ENCODE data around the gene VEPH1. TPM values are rescaled to one million over a fixed set of nuclear protein-coding genes. Genes with fewer than 3 reads are reported as not detected.
"Not testable (repeated sequence)": the region's sequence is repeated elsewhere in the genome, so short reads cannot be mapped to it uniquely, and the experiment has no call there.

Gene VEPH1
- total RNA-seq, 1 donor from 2014 or later = 0.16 TPM

- no peak overlapping the region for H3K27ac ChIP-seq (replicated peaks)
- TF ChIP-seq CTCF (IDR thresholded peaks at IDR 0.05; ENCODE audit: borderline replicate concordance) = no peak
- intact Hi-C loops (cut with micrococcal nuclease) = no loop called here
Measured at GRCh38 chr3:157327018-157327417, 176.2 kb downstream of the VEPH1 start.

GRCh38 chr3:157324869-157325268 is 178.3 kb downstream of the VEPH1 start:
- H3K27ac ChIP-seq (replicated peaks); H3K4me1 ChIP-seq; intact Hi-C loops (cut with micrococcal nuclease); H3K27me3 ChIP-seq (ENCODE audit: low read depth); H3K9me3 ChIP-seq (replicated peaks); DNase-seq; H3K36me3 ChIP-seq; H3K4me3 ChIP-seq: not testable (repeated sequence)

More at GRCh38 chr3:157327018-157327417, 176.2 kb downstream of the VEPH1 start:
- H3K4me3 ChIP-seq = no peak overlapping the region
- DNase-seq = no peak
- peaks cover 10% of the 10 kb centered on the region for H3K9me3 ChIP-seq (replicated peaks)
- no peaks in the 10 kb centered on the region for H3K27me3 ChIP-seq (ENCODE audit: low read depth)
- H3K4me1 ChIP-seq = no peaks in the 10 kb centered on the region
- H3K36me3 ChIP-seq = no peaks in the 10 kb centered on the region

- no peak overlapping the region for H3K4me3 ChIP-seq
- H3K27me3 ChIP-seq (ENCODE audit: low read depth) = no peaks in the 10 kb centered on the region
- no peak for TF ChIP-seq CTCF (IDR thresholded peaks at IDR 0.05; ENCODE audit: borderline replicate concordance)
- H3K36me3 ChIP-seq = no peaks in the 10 kb centered on the region
- intact Hi-C loops (cut with micrococcal nuclease) = no loop called here
- H3K27ac ChIP-seq (replicated peaks) = no peak overlapping the region
- H3K9me3 ChIP-seq (replicated peaks) = peaks cover 10% of the 10 kb centered on the region
- no peaks in the 10 kb centered on the region for H3K4me1 ChIP-seq
- DNase-seq = no peak
Measured at GRCh38 chr3:157323360-157323759, 179.9 kb downstream of the VEPH1 start.

- Histone ChIP-seq H3K4me1 (no peaks in the 10 kb centered on the region), H3K4me3 (no peak overlapping the region), H3K27me3 (ENCODE audit: low read depth) (no peaks in the 10 kb centered on the region), H3K36me3 (no peaks in the 10 kb centered on the region), H3K27ac (replicated peaks) (no peak overlapping the region), H3K9me3 (replicated peaks) (no peaks in the 10 kb centered on the region)
- no peak for DNase-seq
- no peak for TF ChIP-seq CTCF (IDR thresholded peaks at IDR 0.05; ENCODE audit: borderline replicate concordance)
- intact Hi-C loops (cut with micrococcal nuclease) = no loop called here
Measured at GRCh38 chr3:157319672-157320071, 183.5 kb downstream of the VEPH1 start.

GRCh38 chr3:157318639-157319288 is 184.5 kb downstream of the VEPH1 start:
- H3K9me3 ChIP-seq (replicated peaks) = no peaks in the 10 kb centered on the region
- H3K36me3 ChIP-seq = no peaks in the 10 kb centered on the region
- no peaks in the 10 kb centered on the region for H3K4me1 ChIP-seq
- intact Hi-C loops (cut with micrococcal nuclease) = no loop called here
- DNase-seq = no peak
- H3K27me3 ChIP-seq (ENCODE audit: low read depth) = no peaks in the 10 kb centered on the region
- H3K4me3 ChIP-seq = no peak overlapping the region
- H3K27ac ChIP-seq (replicated peaks) = no peak overlapping the region
- no peak for TF ChIP-seq CTCF (IDR thresholded peaks at IDR 0.05; ENCODE audit: borderline replicate concordance)

GRCh38 chr3:157317895-157318294 is 185.3 kb downstream of the VEPH1 start:
- no peak for TF ChIP-seq CTCF (IDR thresholded peaks at IDR 0.05; ENCODE audit: borderline replicate concordance)
- H3K27ac ChIP-seq (replicated peaks) = no peak overlapping the region
- intact Hi-C loops (cut with micrococcal nuclease) = no loop called here
- no peak for DNase-seq
- H3K36me3 ChIP-seq = no peaks in the 10 kb centered on the region
- H3K4me3 ChIP-seq = no peak overlapping the region
- H3K27me3 ChIP-seq (ENCODE audit: low read depth) = no peaks in the 10 kb centered on the region
- no peaks in the 10 kb centered on the region for H3K4me1 ChIP-seq
- H3K9me3 ChIP-seq (replicated peaks) = no peaks in the 10 kb centered on the region
